ENCODE data around the gene ARHGEF12.

The ARHGEF12 gene

DNA sequence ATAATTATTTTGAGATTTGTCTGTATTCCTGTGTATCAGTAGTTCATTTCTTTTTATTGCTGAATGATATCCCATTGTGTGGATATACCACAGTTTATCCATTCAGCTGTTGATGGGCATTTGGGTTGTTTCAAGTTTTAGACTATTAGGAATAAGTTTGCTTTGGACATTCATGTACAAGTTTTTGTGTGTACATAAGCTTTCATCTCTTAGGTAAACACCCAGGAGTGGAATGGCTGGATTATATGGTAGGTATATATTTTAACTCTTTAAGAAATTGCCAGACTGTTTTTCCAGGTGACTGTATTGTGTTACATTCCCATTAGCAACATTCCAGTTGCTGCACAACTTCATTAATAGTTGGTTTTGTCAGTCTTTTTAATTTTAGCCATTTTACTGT is 52.0 kb downstream of the ARHGEF12 start:
- DNase-seq (ENCODE audit: low spot score), result no peak

DNA sequence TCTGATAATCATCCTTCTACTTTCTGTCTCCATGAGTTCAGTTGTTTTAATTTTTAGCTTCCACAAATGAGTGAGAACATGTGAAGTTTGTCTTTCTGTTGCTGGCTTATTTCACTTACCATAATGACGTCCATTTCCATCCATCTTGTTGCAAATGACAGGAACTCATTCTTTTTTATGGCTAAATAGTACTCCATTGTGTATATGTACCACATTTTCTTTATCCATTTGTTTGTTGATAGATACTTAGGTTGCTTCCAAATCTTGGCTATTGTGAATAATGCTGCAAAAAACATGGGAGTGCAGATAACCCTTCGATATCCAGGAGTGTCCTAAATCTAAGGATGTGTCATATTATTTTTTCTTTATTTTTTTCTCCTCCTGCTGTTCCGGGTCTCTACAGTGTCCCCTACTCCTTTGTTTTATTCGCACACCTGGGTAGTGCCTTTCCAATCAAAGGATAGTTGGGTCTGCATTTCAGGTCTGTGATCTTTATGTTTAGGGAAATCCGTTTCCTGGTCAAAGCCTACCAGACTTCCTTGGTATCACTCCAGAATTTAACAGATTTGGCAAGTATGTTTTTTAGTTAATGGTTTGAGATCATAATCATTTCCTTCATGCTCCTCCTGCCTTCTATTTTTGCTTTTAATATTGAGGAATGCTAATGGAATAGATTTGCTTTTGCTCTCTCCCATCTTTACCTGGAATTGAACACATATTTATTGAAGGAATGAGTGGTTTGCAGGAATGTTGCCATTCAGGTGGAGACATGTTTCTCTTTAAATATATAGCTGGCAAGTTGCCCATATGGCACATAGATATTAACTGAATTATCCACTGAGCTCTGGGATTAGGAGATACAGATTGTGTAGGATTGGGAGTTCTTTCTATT is 53.7 kb downstream of the ARHGEF12 start:
- no peak for DNase-seq (ENCODE audit: low spot score)

DNA sequence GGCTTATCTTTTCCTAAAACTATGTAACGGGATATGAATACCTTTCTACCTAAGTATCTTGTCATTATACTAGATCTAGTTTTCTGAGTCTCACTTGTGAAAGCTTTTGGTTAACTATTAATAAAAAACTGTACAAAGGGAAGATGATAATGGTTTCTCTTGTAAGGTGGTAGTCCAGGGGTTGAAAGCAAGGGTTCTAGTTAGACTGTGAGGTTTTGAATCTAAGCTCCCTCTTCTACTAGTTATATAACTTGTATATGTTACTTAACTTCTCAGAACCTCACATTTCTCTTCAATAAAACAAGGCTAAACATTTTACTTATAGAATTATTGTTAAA is 54.3 kb downstream of the ARHGEF12 start:
- no peak for DNase-seq (ENCODE audit: low spot score)

DNA sequence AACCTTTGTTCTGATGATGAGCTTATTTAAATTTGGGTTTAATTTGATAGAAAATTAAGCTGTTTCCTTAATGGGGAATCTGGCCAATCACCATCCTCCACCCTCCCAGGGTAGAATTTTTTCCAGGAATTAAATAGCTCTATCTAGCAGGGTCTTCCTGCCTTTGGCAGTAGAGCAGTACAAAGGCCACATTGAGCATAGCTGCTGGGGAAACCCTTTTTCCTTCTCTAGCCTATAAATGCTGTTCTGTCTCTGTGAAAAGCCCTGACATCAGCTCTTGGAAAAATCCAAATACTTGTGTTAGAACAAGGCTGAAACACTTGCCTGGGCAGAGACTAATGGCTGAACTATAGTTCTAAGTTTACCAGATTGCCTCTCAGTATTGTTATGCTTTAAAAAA is 55.1 kb downstream of the ARHGEF12 start:
- no peak for DNase-seq (ENCODE audit: low spot score)

DNA sequence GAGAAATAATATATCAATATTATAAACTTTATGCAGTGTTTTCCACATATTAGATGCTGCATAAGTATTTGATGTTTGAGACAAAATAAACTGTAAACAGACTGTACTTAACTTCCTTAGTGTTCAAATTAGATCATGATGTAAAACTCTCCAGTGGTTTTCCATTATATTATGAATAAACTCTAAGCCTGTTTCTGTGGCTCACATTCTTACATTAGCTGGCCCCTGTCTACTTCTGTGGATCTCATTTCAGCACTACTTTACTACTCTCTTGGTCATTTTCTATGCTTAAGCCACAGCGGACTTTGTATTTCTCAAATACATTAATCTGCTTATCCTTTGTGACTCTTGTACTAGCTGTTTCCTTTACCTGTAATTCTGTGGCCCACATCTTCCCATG is 55.6 kb downstream of the ARHGEF12 start:
- DNase-seq (ENCODE audit: low spot score), result no peak

DNA sequence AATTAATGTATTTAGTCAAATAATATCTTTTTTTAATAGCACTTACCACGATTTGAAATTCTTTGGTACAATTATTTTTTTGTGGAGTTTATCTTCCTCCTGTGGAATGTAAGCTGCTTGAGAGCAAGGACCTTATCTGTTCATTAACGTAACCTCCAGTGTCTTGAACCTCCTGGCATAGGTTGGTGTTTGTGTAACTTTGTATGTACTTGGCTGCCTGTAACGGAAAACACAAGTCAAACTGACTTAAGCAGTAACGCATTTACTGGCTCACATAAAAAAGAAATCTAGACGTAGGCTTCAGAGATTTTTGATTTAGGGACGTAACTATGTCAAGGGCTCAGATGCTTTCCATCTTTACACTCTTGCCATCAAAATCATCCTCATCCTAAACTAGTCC is 56.1 kb downstream of the ARHGEF12 start:
- DNase-seq (ENCODE audit: low spot score), result no peak

DNA sequence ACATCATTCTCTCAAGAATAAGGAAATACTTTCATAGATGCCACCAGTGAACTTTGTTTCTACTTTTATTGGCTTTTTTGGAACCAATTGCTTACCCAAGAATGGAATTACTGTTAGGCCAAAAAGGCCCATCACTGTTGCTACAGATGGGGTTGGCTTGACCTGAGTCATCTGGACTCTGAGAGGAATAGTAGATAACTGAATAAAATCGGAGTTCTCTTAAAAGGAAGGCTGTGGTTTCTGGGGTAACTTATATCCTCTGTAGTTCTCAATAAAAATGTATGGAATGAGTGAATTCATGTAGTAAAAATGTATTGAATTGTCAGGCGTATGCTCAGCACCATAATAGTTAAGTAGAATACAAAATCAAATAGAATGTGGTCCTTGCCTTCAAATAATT is 56.6 kb downstream of the ARHGEF12 start:
- DNase-seq (ENCODE audit: low spot score), result no peak

DNA sequence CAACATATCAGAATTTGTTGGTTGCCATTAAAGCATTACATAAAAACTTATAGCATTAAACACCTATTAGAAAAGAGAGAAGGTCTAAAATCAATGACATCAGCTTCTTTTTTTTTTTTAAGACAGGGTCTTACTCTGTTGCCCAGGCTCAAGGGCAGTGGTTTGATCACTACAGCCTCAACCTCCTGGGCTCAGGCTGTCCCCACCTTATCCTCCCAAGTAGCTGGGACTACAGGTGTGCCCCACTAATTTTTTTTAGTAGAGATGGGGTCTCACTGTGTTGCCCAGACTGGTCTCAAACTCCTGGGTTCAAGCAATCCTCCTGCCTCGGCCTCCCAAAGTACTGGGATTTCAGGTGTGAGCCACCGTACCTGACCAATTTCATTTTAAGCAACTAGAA is 57.9 kb downstream of the ARHGEF12 start:
- DNase-seq (ENCODE audit: low spot score), result no peak

DNA sequence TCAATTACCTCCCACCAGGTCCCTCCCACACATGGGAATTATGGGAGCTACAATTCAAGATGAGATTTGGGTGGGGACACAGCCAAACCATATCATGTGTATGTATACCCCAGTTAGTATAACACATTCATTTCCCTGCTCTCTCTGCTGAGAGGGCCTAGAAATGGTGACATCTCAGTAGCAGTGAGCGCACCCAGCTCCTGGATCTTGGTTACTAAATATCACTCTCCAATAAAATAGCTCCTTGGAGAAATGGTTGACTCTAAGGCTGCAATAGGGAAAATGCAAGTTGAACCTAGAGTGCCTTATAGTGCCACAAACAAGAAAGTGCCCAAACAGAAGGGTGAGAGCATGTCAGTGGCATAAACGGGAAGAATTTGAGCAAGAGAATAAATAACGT is 59.6 kb downstream of the ARHGEF12 start:
- no peak for DNase-seq (ENCODE audit: low spot score)

DNA sequence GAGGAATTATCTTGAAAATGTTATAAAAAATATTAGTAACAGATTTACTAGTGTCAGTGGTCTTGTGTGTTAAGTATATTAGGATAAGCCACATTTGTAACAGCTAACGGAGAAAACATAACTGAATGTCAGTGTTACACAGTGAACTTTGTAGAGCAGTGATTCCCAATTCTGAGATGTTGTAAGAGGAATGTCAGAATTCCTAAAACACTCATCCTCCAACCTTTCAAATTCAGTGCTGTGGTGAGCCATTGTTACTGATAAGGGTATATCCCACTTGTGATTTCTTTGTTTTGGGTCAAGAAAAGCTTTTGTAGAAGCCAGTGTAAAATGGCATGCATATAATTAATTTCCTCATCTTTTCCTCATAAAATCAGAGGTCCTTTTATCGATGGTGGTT is 61.9 kb downstream of the ARHGEF12 start:
- no peak for DNase-seq (ENCODE audit: low spot score)

DNA sequence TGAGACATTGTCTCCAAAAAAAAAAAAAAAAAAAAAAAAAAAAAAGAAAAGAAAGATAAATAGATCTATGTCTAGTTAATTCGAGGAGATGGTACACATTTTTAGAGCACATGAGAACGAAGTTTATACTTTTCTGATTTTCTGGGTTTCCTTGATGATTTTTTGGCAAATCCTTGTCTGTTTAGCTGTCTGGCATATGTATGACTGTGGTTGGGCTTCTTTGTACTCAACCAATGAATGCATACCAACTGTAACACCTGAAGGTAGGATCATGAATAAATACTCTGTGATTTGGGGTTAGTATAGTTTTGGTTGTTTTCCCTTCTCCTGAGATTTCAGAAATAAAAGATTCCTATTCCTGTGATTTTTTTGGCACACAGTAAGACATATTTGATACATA is 63.1 kb downstream of the ARHGEF12 start:
- no peak for DNase-seq (ENCODE audit: low spot score)

DNA sequence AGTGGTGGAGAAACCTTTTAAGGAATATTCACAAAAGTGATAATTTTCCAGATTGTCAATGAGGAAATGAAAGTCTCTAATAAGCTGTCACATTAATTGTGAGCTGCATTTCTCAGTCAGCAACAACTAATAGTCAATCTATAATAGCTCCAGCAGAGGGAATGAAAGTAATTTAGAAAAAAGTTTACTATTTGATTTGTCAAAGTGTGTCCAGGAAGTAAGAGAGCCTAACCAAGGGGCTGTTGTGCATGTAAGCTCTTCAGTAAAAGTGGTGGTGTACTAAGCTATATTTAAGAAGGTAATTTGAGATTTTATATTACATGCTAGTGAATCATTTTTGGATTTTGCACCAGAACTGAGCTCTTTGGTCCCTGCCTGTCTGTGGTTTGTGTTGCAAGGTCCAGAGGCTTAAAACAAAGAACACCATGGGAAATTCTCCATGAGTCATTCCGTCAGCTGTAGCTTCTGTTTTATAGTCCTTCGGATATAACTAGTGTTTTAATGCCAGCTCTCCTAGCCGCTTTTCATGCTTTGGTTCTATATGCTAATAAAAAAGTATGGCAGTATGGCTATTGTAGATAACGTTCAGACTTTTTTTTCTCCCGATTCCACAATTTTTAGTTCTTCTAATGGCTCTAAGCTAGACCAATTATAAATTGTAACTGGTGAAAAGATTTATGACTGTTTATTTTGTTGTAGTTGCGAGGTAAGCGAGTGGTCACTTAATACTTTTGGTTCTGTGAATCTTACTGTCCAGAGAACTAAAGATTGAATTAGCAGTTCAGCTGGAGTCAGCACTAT is 64.6 kb downstream of the ARHGEF12 start:
- no peak for DNase-seq (ENCODE audit: low spot score)

DNA sequence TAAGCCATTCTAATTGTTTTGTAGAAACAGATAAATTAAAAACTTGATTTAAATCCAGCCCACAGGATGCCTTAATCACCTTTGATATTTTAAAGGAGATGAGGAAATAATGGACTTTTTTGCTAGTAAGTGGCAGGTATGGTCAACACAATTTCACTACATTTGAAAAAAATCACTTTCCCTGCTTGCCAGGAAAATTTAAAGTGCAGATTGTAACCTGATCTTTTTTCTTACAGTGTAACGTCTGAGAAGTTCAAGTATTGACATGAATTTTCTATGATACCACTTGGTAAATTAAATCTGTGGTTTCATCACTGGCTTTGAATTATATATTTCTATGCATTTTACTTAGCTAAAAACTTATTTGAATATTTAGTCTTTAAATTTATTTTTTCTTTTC is 65.3 kb downstream of the ARHGEF12 start:
- DNase-seq (ENCODE audit: low spot score), result no peak

DNA sequence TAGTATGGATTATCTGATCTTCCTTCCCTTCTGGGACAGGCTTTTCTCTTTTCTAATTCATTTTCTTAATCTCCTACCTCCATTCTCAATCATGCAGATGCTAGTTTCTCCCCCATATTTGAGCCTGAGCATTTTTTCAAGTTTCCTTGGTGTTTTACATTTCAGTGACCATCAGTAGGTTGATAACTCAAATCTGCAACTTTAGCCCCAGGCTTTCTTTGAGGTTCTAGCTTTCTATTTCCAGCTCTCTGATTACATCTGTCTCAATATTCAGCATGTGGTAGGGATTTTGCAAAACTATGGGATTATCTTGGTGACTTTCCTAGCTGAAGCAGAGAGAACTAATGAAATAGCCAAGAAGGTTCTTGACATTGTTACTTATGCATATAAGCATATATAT is 67.8 kb downstream of the ARHGEF12 start:
- DNase-seq (ENCODE audit: low spot score), result no peak

DNA sequence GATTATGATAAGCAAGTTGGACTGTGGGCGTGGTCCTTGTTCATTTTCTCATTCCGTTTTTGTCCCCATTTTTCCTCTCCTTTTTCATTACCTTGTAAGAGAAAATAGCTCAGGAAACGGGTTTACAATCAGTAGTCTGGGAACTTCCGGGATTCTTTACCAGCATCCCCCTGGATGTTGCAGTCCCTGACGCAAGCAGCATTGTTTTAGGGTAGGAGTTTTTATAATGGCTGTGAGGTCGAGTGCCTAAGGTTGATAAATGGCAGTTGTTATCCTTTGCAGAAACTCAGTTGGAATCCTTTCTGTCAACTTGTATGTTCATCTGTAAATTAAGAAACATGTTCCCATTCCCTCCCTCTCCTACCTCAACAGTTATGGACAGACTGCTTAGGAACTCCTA is 68.3 kb downstream of the ARHGEF12 start:
- no peak for DNase-seq (ENCODE audit: low spot score)

DNA sequence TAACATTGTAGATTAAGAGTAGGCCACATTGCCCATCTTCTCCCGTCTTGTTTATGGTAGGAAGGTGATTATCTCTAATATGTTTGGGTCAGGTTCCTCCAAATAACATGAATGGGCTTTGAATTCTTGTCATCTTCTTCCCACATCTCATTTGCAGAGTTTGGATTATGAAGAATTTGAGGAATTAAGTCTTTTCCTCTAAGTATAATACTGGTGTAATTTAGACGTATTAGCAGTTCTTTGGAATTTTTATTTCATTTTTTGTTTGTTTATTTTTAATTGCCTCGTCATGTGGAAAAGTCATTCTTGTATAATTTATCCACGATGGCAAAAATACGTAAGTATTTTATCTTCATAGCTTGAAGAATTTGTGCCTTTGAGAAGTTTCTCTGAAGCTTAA is 73.4 kb downstream of the ARHGEF12 start:
- no peak for DNase-seq (ENCODE audit: low spot score)

DNA sequence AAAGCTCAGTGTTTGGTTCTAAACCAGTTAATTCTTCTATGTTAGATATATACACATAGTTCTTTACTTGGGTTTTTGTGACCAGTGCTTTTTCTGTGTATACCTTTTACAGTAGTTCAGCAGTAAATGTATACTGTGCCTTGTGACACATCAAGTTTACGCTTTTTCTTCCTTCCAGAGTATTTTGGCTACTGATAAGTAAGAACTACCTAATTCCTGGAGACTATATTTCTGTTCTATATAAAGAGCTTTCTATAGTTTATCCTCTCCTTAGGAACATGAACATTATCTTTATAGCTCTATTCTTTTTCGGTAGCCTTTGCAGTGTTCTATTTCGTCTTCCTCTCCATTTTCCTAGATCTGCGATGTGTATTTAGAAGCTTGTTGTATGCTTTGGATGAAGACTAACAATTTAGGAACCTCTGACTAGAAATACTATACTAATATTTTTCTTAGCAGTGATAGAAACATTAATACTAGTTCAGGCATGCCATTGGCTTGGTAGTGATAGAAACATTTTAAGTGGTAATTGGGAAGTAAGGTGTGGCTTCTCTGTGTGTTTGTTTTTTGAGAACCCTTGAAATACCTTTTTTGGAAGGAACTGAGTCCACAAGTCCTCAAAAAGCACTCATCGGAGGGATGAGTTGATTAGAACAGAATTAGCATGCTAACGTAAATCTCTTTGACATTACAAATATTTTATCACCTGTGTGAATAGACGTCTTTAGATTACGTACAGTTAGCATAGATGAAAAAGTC is 74.6 kb downstream of the ARHGEF12 start:
- DNase-seq (ENCODE audit: low spot score), result no peak

DNA sequence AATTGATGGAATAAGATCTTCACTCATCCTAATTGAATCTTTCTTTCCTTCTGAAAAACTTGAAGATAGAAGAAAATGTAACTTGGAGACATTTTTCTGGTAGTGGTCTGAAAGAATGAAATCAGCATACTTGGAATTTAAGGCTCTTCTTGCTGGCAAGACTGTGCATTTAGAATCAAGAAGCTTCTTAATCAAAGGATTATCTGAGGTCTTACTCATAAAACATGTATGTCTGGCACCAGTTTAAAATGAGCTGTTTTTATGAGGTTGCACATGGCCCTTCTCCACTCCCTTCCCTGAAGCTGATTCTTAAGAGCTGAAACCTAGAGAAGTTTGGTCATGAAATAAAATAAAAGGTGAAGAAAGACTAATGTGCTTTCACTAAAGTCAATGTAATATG is 77.3 kb downstream of the ARHGEF12 start:
- no peak for DNase-seq (ENCODE audit: low spot score)

DNA sequence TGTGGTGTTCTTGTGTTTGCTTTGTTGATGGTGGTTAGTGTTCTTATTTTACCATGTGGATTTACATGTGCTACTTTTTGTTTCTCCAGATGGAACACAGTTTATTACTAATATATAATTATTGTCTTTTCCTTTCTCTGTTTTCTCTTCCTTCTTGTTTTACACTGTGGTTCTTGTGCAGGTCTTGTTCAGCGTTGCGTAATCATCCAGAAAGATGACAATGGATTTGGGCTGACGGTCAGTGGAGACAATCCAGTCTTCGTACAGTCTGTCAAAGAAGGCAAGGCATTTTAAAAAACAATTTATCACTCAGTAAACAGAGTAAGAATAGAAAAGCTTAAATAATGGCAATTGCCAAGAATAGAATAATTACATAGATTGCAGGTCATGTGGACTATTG is 84.4 kb downstream of the ARHGEF12 start:
- no peak for DNase-seq (ENCODE audit: low spot score)

DNA sequence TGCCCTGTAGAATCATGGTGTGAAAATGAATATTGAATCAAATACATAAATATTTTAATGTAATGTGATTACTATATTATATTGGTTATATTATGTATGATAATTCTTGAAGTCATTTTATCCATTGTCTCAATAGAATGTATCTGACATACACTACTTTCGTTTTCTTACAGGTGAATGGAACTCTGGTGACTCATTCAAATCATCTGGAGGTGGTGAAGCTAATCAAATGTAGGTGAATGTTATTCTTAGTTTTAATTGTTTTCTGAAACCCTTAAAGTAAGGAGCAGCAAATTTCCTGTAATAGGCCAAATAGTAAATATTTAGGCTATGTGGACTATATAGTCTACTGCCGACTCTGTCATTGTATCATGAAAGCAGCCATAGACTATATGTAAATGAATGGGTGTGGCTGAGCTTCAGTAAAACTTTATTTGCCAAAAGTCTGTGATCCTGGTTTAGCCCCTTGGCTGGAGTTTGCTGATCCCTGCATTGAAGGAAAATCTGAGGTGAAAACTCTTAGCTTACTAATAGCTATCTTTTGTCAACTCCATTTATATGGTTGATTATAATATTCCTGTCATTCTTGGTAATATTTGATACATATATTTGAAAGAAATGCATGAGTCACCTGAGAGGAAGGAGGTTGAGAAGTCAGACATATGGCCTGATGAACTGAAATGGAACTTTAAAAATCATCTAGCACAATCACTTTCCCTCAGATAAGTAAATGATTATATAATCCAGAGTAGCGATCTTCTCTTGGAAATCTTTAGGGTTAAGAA is 88.2 kb downstream of the ARHGEF12 start:
- DNase-seq (ENCODE audit: low spot score), result no peak

DNA sequence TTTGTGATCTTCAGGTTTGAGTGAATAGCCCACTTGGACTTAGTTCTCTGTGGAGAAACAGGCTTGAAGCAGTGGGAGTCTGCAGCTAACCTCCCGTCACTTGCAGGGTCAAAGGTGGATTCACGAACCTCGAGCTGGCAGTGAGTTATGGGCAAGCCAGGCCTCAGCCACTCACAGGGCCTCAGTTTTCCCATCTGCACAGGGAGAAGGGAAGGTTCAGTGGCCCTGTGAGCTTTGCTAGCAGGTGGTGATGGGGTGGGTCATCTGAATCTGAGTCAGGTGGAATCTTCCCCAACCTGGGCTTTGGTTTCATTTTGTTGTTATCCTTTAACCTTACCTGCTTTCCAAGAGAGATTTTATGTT is 88.7 kb downstream of the ARHGEF12 start:
- DNase-seq (ENCODE audit: low spot score), result no peak

DNA sequence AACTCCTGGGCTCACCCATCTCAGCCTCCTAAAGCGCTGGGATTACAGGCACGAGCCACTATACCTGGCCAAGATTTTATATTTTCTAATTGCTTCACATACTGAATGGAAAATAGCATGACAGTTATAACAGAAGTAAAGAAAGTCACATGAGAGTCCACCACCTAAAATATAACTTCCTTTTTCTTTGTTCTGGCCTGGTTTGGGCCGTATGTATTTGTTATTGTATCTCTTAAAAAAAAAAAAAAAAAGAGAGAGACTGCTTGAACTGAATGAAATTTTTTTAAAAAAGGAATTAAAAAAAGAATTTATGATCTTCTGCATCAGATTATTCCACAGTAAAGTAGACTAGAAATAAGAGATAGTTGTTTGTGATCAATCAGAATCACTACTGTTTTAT is 89.3 kb downstream of the ARHGEF12 start:
- DNase-seq (ENCODE audit: low spot score), result no peak
